ENCODE measurements around the gene BMPR1B. TPM values are rescaled to one million over a fixed set of nuclear protein-coding genes. Genes with fewer than 3 reads are reported as not detected.

The BMPR1B gene
- total RNA-seq, 1 experiment from 2014 or later: 0.35 TPM

DNA sequence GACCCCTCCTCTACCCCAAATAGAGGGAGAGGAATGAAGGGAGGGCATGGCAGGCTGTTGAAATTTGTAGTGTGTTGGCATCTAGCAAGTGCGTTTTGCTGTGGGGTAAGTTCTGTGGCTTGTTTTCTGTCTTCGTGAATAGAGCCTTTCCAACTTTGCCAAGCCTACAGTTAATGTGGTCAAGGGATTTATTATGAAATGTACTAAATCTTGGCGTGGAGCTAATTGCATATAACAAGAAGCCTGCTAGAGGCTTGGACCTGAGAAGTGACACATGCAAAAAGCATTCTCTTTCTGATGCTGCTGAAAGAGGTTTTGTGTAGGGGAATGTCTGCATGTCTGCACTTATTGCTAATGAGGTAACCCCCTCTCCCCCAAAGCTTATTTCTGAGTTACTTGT is 132.2 kb downstream of the BMPR1B start:
- no peak overlapping the region for H4K91ac ChIP-seq (ENCODE audit: insufficient read length, low read depth, low read length)
- H2AFZ ChIP-seq (ENCODE audit: low read length): peak overlapping the region; percentile 14
- H3K79me1 ChIP-seq (ENCODE audit: insufficient read depth, low read depth, low read length, poor library complexity, severe bottlenecking): no peaks in the 10 kb centered on the region
- Mint-ChIP-seq H3K36me3 (ENCODE audit: insufficient read depth in 1 of 3, low read depth in 3 of 3) (peaks cover 0 to 2% (median 0%) of the 10 kb centered on the region in 3 experiments; a peak in 2 of 7 replicates), H3K27ac (peak overlapping the region in 2 of 3 experiments; percentile 8 to 45; a peak in 3 of 7 replicates), H3K4me1 (peaks cover 28 to 34% of the 10 kb centered on the region in 2 experiments), H3K9me3 (peaks cover 0 to 5% of the 10 kb centered on the region in 2 experiments; a peak in 1 of 5 replicates), H3K4me3 (no peak overlapping the region), H3K27me3 (ENCODE audit: low read depth) (no peaks in the 10 kb centered on the region)
- no peak overlapping the region for H3K23ac ChIP-seq (ENCODE audit: insufficient read length, low read depth, low read length)
- peaks cover 8% of the 10 kb centered on the region; the same call in 1 of the 2 replicates for H3K4me1 ChIP-seq (ENCODE audit: insufficient read depth, low read length)
- no peak overlapping the region for H2BK20ac ChIP-seq (ENCODE audit: low read depth, low read length, poor library complexity, severe bottlenecking)
- H3K27me3 ChIP-seq (ENCODE audit: insufficient read depth, low read length): no peaks in the 10 kb centered on the region
- no peak overlapping the region for H4K5ac ChIP-seq (ENCODE audit: insufficient read length, low read depth, low read length)
- no peaks in the 10 kb centered on the region for H3K9me3 ChIP-seq (ENCODE audit: control insufficient read depth, low read depth, low read length)
- no peak overlapping the region for H2BK15ac ChIP-seq (ENCODE audit: low read depth, low read length)
- no peak overlapping the region for H4K8ac ChIP-seq (replicated peaks; ENCODE audit: insufficient read length, low read depth, low read length)
- H3K23me2 ChIP-seq (ENCODE audit: insufficient read length, low read depth, low read length, poor library complexity, severe bottlenecking): no peaks in the 10 kb centered on the region
- H3K27ac ChIP-seq (ENCODE audit: insufficient read length, low read depth, low read length): no peak overlapping the region
- no peaks in the 10 kb centered on the region for H4K20me1 ChIP-seq (ENCODE audit: control insufficient read depth, insufficient read depth, insufficient read length)
- no peak for TF ChIP-seq CTCF (conservative IDR thresholded peaks at IDR 0.05)
- no peak overlapping the region for H2BK12ac ChIP-seq (ENCODE audit: insufficient read length, low read depth, low read length)
- no peak for DNase-seq
- H3K14ac ChIP-seq (ENCODE audit: insufficient read depth, low read length): no peak overlapping the region
- H3K56ac ChIP-seq (ENCODE audit: insufficient read length, low read depth, low read length): no peak overlapping the region
- H3K18ac ChIP-seq (ENCODE audit: insufficient read length, low read depth, low read length): no peak overlapping the region
- H2BK5ac ChIP-seq (ENCODE audit: insufficient read length, low read length): no peak overlapping the region
- no CpG with 5 or more reads among the region's 3 CpGs for WGBS (ENCODE audit: extremely low coverage, insufficient read length, low lambda C conversion rate)
- no peak overlapping the region for H3K9ac ChIP-seq (ENCODE audit: extremely low read depth, insufficient read length, low read length)
- H2AK5ac ChIP-seq (ENCODE audit: insufficient read length, low read length): no peak overlapping the region
- H3K4me2 ChIP-seq (ENCODE audit: insufficient read depth, insufficient read length, low read length): no peak overlapping the region
- H3K4ac ChIP-seq (ENCODE audit: low read depth, low read length): no peak overlapping the region
- H3T11ph ChIP-seq (ENCODE audit: low read length): no peak overlapping the region
- no peaks in the 10 kb centered on the region for H3K79me2 ChIP-seq (ENCODE audit: insufficient read depth, low read length)
- H2BK120ac ChIP-seq (ENCODE audit: low read depth, low read length, poor library complexity, severe bottlenecking): no peak overlapping the region

Data from H9 (cell line).